HG02840 (cell line): Measurements from ENCODE around the gene SOX21.

ENCODE experiments used
- ATAC-seq: cut with Tn5 transposase; IDR thresholded peaks from one replicate; pipeline ENCODE4 v1.9.1; 2021; ENCODE audit warnings: mild to moderate bottlenecking, moderate library complexity, moderate number of reproducible peaks; ENCODE audit not compliant: unreplicated experiment, low FRiP score

The SOX21 gene

DNA sequence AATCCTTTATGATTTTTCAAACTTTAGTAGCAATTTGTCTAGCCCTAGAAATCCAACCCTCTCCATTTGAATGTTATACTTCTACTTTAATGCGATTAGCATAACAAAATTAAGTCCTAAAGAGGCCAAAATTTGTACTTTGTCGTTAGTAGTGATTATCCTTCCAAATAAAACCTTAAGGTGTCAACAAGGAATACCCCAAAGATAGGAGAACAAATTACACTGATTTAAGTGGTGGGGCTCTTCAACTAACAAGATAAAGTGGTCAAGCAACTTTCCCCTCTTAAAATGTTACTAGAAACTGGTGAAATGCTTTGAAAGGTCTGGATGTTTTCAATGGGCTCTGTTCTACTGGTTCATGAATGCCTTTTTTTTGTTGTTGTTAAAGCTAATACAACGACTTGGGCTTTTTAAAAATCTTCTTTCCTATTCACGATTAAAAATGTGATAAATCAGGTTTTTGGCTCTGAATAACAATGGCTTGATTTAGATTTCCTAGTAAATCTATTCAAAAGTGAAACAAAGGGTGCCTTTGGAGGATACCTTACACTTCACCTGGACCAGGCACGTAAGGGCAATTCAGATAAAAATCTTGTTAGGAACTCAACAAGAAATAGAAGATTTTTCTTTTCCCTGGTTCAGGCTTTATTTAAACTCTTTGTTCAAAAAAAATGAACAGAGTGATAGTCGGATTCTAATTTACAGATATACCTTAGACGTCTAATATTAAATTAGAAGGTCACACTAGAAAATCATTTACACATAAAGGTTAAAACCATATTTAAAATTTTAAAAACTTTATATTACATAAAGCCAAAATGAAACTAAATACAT is 3.1 kb downstream of the SOX21 start:
- no peak for ATAC-seq

DNA sequence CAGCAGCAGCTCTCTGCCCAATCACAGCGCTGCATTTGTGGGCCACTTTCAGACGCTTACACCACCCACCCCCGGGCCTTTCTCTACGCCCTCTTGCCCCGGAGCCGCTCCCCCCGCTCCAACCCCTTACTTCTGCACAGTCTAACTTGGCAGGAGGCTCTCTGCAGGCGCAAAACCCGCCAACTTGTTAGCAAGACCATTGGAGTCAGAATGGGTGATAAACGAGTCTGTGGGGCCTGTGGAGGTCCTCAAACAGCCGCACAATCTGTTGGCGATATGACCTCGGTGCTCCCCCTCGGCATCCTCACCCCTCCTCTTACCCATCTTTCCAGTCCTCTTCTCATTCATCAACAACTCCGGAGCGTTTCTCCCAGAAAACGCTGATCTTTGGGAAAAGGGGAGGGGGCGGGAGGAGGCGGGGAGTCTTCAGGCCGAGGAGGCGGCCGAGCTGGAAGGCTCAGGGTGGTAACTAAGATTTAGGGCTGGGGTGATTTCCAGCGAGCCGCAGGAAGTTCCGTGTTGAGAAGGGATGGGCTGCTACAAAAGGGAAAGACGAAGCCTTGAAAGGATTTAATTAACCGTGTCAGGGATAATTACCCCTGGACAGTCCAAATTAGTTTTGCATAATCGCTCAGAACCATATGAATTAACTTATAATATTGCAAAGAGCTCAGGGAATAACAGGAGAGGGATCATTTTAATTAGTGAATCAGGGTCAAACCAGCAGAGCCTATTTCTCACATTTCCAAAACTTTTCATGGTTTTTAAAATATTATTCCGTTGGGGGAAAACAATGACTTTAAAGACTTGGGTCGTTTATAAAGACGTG is 4.1 kb downstream of the SOX21 start:
- no peak for ATAC-seq

DNA sequence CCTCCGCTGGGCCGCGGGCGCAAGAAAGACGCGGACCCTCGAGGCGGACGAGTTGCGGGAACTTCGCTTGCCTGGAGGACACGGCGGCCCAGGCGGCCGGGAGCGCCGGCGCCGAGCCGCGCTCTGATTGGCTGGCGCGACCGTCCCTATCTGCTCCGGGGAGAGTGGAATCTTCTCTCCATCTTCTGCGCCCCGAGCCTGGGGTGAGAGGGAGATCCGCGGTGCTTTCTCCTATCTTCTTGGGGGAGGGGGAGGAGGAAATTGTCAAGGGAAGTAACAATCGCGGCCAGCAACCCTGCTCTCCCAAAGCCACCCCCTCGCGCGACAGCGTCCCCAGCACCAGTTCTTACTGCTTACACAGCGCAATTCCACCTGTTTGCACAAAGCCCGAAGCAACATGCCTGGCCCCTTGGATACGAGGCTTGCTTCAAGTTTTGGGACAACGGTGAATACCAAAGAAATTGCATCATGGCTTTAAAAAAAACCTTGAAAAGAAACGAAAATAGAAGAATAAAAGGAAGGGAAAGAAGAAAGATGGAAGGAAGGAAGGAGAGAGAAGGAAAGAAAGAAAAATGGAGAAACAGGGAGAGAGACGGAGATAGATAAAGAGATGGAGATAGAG is 4.8 kb downstream of the SOX21 start:
- ATAC-seq: no peak

DNA sequence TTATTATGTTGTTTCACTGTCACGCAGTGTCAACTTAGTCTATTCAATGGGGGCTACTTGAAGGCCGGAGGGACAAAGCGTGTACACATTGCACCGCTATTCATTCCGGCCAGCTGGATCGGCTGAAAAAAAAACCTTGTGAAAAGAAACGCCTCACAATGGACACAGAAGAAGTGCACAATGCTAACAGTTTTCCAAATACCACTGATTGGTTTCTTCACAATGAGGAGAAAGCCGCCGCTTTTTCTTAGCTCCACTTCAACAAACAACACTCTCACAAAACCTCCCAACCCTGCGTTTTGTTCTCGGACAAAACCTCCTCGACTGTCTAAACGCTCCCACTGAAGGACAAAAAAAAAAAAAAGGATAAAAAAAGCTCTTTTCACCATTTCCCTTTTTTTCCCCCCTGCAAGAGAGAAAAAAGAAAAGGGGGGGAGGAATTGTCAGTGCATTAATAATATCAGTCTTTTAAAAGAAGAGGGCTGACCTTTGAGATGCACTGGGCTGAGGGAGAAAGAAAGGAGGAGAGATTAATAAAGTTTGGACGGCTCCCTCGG is 5.4 kb downstream of the SOX21 start:
- no peak for ATAC-seq

DNA sequence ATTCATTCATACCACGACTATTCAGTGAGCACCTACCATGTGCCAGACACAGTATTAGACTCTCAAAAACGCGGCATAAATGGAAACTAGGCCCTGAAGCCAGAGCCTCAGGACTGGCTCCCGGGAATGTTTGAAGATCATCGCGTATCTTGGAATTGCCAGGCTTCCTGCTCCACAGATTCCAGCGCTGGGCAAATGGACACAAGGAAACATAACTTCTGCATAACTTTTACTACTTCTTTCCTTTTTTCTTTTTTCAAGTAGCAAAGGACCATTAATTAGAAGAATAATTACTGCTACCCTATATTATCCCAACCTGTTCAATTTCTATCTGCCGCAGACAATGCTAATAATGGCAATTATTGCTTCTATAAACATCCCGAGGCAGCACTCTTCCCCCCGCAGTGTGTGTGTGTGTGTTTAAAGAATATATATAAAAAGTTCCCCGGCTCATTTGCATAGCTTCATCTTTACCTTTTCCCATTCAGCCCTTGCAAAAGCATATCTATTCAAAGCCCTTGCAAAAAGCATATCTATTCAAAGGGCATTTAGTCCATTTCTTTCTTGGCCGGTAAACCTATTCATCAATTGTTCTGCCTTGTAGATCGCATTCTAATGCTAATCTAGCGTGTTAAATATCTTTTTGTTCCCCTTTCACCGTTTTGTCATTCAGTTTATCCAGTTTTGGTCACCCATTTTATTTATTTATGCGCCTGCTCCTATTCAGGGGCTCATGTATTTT is 6.1 kb downstream of the SOX21 start:
- no peak for ATAC-seq

DNA sequence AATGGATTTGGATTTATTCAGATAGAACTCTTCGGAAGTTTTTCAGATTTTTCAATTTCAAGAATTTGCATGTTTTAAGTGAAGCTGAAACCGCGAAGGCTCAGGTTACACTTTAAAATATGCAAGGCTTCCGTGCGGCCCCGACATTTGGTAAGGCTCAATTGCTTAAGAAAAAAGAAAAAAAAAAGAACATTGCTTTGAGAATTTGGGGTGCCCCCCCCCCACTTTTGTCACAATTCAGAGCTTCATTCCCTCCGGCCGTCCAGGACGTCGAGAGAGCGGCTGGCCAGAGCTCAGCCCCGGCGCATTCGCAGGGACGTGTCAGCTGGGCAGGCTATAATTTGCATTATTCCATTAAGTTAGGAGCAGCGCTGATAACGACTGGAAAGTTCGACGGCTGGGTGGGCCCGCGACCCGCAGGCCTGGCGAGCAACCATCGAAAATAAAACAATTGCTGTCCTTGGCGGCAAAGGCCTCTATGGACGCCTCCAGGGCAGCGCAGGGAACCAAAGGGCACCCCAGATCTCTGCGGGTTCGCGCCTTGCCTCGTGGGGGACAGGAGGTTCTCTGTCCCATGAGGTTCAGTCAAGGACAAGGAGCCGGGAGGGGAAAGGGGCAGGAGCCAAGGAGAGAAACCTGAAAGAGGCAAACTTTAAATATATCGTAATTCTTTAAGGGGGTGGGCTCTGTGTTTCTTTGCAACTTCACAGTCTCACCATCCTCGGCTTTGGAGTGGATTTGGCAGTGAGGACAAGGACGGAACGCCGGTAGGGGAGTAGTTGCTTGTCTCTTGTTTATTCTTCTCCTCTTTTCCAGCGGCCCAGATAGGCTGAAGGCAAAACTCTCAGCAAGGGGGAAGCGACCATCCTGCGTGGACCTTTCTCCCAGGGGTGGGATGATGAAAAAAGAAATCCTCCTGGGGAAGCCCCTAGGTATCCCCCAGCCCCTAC is 7.0 kb downstream of the SOX21 start:
- ATAC-seq: no peak

DNA sequence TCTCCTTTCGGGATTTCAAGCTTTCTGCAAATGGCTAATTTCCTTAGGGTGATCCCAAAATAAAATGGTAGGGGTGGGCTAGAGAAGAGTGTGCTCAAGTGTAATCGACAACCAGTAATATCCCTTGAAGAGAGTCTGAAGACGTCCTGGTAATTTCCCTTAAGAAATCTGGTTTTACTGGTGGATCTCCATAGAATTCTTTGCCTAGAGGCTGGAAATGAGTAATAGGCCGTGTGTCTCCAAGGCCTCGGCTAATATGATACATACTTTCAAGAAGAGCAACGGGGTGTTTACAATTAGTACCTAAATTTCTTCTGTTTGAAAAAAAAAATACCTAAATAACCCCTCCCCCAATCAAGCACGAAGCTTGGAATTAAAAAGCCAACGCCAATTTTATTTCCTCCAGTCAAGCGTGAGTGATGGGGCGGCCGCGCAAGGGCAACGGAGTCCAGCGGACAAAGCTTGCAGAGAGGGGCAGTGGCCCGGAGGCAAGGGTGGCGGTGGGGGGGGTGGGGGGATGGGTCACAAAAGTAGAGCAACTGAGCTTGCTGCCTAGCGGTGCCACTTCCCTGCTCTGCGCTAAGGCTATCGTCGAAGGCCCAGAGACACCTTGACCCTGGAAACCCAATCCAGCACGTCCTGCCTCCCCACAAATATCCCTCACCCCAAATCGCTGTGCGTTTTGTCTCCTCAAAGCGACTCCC is 7.8 kb downstream of the SOX21 start:
- ATAC-seq: no peak

DNA sequence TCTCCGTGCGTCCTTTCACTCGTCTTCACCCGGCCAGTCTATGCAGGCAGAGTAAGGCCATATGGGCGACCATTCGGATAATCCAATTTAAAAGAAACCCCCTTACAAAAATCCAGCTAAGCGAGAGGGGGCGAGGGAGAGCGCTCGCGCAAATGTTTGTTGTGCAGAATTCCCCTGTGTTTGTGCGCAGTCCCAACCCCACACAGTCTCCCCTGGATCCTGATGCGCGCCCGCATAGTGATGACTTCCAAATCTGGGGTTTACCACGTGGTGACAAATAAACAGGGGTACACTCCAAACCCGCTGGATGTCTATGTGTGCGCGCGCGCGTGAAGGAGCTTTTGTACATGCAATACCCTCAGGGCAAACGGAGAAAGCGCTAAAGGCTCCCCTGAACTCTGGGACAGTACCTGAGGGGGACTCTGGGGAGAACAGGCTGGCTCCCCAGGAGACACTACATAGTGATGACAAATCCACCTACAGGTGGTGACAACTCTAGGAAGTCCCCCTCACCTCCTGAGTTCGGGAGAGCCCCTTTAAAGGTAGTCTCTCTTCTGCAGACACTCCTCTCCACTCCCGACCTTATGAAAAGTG is 8.5 kb downstream of the SOX21 start:
- ATAC-seq: no peak

DNA sequence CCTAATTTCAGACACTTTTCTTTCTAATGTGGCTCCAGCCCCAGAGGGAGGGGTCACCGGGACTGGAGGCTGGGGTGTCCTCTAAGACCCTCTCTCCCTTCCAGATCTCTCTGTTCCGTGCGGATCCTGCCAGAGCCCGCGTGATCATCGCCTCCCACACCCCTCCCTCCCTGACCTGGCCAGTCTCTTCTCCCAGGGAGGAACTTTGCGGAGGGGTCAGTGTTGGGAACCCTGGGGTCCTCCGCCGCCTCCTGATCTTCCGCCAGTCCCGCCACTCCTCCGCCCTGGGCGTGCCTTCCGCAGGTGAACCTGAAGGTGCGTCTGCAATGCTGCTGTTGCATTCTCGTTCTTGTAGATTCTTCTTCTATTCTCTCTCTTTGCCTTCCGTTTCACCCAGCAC is 9.1 kb downstream of the SOX21 start:
- no peak for ATAC-seq

DNA sequence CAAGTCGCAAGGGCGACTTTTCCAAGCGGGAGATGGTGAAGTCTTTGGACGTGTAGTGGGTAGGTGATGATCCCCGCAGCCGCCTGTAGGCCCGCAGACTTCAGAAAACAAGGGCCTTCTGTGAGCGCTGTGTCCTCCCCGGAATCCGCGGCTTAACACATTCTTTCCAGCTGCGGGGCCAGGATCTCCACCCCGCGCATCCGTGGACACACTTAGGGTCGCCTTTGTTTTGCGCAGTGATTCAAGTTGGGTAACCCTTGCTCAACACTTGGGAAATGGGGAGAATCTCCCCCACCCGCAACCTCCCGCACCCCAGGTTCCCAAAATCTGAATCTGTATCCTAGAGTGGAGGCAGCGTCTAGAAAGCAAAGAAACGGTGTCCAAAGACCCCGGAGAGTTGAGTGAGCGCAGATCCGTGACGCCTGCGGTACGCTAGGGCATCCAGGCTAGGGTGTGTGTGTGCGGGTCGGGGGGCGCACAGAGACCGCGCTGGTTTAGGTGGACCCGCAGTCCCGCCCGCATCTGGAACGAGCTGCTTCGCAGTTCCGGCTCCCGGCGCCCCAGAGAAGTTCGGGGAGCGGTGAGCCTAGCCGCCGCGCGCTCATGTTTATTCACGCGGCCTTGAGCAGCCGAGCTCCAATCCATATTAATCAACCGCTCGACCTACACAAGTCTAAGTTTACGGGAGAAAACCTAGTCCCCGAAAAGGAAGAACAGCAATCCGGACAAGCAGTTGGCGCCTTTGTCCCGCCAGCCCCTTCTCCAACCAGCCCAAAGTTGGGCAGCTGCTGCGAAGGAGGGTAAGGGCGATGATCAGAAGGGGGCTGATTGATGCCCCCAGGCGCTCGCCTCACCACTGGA is 9.9 kb downstream of the SOX21 start:
- ATAC-seq: no peak

DNA sequence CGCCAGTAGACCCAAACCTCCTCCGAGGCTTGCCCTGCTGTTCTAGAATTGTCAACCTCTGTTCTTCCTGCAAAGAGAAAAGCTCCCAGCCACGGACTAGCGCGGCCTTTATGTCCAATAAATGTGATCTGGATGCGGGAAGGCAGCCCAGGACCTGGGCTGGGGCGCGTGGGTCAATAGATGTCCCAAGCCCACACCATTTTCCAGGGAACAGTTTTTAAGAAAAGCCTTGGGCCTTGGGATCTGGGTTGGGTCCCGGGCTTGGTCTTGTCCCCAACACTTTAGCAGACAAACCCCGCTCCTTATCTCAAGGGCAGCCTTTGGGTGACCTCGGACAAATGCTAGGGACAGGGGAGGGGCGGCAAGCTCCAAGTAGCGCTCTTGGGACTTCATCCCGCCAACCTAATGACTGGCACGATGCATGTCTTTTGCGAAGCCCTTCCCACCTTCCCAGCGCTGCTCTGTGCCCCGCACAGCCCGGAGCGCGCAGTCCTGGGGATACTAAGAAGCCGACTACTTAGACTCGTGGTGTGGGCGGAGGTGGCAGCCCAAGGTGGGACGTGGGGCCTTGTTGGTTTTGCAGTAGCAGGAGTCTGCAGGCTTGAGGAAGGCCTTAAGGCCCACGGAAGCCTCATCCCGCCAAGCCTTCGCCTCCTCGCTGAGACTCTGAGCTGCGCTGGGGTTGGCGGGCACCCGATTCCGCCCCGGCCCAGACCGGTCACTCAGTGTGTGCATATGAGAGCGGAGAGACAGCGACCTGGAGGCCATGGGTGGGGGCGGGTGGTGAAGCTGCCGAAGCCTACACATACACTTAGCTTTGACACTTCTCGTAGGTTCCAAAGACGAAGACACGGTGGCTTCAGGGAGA is 10.8 kb downstream of the SOX21 start:
- no peak for ATAC-seq

DNA sequence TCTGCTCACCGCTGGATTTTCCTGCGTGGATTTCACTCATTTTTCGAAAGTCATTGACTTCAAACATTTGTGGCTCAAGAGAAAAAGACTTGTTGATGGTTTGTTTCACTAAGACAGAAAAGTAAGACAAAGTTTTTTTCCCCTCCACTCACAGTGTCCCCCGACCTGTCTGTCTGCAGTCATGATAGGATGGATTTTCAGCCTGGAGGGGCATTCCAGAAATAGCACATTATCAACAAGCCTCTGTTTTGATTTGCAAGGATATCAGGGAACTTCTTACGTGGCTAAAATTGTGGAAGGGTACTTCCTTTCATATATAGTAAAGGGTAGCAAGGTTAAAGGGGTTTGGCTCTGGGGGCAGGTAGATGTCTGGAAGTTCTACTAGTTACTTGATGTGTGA is 11.8 kb downstream of the SOX21 start:
- ATAC-seq: no peak

DNA sequence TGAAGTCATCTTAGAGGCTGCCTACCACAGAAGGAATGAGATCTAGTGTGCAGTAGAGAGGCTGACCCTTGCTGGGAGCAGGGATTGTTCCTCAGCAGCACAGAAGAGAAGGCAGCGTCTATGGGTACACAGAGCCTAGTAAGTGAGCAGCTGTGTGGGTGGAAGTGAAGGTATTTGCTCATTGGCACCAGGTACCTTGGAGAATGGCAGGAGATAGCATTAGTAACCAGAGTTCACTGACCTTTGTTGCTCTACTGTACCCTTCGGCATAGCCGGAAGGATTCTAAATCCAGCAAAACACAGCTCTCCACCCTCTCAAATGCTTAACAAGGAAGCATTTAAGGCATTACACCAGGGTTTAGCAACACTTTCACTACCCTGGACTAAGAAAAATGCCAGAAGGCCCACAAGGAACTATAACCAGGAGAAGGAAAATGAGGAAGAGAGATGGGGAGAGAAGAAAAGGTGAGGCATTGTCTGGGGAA is 12.3 kb downstream of the SOX21 start:
- no peak for ATAC-seq

DNA sequence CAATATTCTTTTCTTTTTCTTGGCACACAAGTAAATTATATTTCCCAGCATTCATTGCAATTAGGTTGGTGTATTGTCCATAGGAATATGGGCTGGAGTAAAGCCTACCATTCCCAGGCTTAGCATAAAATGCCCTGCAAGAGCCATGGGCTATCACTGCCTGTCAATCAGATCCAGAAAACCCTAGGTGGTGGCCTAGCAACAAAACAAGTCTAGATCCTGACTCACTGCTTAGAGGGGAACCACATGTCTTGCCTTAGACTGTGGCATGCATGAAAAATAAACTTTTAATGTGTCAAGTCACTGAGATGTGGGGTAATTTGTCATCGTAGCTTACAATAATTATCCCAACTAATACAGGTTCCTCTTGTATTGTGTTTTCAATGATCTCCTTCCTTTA is 16.2 kb downstream of the SOX21 start:
- no peak for ATAC-seq

DNA sequence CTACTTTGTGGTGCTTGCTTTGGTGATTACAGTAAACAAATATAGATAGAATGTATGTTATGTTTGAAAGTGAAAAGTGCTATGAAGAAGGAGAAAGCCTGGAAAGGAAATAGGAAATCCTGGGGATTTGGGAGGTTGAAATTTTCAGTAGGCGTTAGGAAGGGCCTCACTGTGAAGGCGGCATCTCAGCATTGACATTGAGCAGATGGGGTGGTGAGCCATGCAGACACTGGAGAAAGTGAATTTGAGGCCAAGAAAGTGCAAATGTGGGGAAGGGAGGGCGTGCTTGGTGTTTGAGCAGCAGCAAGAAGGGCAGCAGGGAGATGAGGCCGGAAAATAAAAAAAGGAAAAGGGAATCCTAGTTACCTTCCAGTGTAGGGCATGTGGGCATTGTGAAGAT is 20.3 kb downstream of the SOX21 start:
- no peak for ATAC-seq

DNA sequence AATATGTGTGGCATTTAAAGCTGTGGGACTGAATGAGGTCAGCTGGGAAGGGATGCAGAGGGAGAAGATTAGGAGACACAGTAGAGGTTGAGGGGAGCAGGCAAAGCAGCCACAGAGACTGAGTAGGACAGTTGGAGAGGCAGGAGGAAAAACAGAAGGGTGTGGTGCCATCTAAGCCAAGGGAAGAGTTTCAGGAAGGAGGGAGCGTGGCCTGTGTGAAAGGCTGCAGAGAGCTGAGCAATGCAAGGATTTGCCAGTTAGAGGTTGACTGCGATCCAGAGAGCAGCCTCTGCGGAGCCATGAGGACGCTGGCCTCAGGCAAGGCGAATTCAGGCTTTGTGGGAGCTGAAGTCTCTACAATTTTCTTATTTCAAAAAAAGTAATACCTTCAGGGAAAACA is 28.9 kb downstream of the SOX21 start:
- no peak for ATAC-seq
